GM19238 (cell line): Measurements from ENCODE around the gene GSG1L2.
"Not testable (repeated sequence)": the region's sequence is repeated elsewhere in the genome, so short reads cannot be mapped to it uniquely, and the experiment has no call there.

Experiments used
- DNase-seq: peaks from one replicate; pipeline ENCODE4 v3.0.0; 2011; ENCODE audit warnings: low spot score; ENCODE audit not compliant: insufficient read length

Gene GSG1L2

DNA sequence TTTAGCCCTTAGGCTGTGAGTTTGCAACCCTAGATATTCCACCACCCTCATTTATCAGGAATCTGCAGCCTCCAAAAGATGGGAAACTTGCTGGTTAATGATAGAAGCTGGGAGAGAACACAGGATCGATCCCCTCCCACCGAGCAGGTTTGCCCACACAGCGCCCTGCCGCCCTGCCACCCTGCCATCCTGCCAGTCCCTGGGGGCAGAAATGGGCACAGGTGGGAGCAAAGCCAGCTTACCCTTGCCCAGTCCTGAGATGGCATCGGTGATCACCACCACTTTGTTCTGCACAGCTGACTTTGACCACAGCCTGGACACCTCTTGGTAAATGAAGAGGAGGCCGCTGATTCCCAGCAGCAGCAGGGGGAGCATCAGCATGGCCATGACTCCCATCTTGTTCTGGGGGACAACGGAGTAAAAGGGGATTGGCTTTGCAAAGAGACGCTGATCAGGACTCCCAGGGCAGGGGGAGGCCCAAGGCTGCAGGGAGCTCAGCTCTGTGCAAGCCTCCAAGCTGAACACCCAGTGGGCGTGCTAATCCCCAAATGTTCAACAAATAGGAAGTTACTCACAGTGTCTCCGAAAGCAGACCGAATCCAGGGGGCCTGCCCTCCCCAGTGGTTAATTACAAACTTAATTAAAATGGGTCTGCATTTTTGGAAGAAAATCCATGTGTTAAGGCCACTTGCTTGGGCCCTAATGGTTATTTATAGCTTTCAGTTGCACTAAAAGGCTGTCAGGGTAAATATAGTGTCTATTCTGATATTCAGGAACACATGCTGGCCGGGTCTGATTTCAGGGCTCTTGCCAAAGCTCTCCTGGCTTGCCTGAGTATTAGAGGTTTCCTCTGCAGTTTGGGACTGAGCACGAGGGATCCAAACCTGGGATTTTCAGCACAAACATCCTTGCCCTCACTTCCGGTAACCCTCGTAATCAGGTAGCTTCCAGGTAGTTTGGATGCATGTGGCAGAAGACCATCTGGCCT is 30.7 kb downstream of the GSG1L2 start, which contains the start of gene DHRS7C:
Gene DHRS7C, minus strand, starts transcription at position 704 of the 988 bp plus-strand sequence. Its CDS starts 308 bp downstream, at position 396.
- DNase-seq = no peak

DNA sequence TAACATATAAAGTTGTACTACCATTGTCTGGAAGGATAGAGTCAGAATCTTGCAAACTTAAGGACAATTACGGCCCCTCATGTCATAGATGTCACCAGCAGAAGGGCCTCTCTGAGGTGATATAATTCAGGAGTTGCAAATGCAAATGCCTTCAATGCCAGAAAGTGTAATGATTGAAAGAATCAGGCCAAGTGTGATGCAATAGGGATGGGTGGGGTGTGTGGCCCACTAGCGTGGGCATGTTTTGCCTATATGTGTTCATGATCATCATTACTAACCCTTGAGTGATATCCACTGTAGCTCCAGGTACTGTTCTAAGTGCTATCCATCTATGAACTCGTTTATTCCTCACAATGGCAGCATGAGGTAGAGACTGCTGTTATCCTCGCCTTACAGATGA is 31.6 kb downstream of the GSG1L2 start:
- no peak for DNase-seq

- no peak for DNase-seq
These were observed 33.3 kb downstream of the GSG1L2 start for GRCh38 chr17:9788601-9789000.

DNA sequence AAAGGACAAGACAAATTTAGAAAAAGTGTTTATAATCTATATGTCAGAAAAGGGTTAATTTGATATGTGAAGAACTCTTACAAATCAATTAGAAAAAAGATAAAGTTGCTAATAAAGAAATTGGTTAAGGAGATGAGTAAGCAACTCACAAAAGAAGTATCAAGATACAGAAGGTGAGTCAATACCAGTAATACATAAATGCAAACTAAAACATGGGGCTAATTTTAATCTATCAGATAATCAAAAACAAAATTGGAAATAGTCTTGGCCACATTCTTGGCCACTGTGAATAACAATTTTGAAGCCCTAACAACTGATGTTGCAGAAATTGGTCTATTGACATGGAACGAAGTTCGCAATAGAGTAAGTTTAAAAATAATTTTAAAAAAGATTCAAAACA is 37.3 kb downstream of the GSG1L2 start:
- no peak for DNase-seq

DNA sequence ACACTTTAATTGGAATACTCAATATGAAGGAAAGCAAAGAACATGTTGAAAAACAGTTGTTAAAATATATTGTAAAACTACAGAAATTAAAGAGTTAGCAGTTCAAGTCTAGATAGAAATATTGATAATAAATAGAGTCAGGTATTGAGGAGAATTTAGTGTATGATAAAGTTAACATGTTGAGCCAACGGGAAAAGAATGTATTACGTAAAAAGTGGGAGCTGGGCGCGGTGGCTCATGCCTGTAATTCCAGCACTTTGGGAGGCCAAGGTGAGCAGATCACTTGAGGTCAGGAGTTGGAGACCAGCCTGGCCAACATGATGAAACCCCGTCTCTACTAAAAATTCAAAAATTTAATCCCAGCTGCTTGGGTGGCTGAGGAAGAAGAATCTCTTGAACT is 38.4 kb downstream of the GSG1L2 start:
- DNase-seq = not testable (repeated sequence)

GRCh38 chr17:9783050-9783449 is 38.8 kb downstream of the GSG1L2 start:
- DNase-seq = no peak

DNA sequence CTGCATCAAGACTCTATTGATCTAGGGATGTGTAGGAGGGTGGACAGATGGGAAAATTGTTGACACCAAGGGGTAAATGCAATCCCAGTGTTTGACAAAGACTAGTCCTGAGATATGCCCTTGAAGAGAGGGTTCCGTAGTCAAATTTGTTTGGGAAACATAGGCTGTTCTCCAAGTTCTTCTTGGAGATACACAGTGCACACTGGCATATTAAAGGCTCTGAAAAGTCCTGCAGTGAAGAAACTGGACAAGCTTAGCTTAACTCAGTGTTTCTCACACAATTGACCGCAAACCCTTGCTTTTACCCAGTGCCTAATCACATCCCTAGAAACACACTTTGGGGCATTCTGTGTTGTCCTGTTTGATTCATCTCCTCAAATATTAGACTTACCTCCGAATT is 41.3 kb downstream of the GSG1L2 start:
- no peak for DNase-seq

DNA sequence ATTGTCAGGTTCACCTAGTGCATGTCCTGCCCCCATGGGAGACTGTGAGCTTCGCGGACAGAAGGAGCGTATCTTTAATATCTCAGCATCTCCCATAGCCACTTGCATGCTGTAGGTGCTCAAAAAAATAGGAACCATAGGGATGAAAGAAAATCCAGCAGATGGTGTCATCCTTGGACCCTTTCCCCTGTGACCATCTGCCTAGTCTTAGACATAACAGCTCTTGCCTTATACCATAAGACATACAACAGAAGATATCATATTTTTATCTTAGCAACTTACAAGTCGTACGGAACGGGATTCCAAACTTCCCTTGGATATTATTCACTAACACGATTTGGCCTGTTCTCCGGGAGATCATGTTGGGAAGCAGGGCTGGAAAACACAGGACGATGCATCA is 45.0 kb downstream of the GSG1L2 start:
- DNase-seq = no peak

GRCh38 chr17:9772658-9773057 is 49.2 kb downstream of the GSG1L2 start:
- no peak for DNase-seq

- DNase-seq = no peak
These were observed 50.4 kb downstream of the GSG1L2 start for GRCh38 chr17:9771465-9771864.

DNA sequence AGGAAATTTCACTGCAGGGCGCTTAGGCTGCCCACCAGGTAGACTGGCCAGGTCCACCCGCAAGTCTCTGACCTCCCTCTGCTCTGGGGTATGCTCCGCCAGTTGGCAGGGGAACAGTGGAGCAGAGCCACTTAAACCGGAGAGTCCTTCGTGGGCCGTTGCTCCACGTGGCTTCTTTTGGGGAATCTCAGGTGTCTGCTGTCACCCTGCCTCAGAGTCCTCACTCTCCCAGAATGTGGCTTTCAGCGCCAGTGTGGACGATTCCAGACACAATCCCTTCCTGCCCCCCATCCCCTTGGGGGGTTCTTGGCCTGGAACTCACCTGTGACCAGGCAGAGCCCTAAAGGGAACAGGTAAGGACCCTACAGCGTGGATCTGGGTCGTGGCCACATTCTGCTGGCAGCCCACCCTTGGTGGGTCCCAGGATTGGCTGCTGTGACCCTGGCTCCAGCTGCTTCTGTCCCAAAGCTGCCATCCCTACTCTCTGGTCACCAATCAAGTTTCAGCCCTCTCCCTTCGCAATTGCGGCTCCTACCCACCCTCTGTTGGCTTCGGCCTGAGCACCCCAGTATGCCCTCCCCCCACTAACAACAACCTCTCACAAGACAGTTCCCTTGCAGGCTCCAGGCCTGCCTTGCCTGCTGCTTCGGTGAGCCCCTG is 52.7 kb downstream of the GSG1L2 start:
- DNase-seq = no peak

DNA sequence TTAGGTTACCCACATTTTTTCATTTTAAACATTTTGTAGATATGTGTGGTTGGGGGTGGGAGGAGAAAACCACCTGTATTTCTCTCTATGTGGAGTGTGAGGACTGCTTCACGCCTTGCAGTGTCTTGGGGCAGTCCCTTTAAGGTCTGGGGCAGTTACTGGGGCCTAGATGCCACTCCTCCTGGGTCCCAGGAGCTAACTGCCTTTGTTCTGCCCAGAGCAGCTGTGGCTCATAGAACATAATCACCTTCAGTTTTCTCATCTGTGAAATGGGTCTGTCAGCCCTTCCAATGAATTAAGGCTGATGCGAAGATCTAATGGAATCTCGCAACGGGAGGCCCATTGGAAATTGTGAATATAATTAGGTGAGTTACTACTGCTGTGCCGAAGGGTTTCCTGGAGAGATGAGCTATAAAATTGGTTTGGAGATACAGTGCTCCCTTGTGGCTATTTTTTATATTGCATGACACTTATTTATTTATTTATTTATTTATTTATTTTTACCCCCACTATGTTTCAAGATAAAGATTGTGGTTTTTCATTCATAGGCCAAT is 53.4 kb downstream of the GSG1L2 start:
- no peak for DNase-seq

DNA sequence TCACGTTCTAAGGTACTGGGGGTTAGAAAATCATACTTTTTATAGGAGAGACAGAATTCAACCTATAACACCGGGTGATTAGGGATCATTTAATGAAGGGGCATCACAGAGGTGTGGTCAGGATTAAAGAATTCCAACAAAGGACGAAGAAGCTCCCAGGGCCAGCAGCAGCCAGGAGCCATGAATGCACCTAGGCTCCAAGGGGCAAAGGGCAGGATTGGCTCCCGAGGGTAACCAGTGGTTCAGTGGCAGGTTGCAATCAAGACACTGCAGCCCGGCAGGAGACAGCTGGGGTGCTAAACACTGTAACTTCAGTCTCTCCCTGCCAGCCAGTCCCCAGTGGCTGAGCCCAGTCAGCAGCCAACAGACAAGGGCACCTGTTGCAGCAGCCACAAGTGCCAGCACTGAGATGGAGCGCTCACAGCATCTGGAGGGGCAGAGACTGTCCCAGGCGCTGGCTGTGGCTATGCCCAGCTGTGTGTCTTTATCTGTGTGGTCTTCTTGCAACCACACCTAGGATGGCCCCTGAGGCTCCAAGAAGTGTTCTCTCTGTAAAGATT is 54.4 kb downstream of the GSG1L2 start:
- DNase-seq = no peak

DNA sequence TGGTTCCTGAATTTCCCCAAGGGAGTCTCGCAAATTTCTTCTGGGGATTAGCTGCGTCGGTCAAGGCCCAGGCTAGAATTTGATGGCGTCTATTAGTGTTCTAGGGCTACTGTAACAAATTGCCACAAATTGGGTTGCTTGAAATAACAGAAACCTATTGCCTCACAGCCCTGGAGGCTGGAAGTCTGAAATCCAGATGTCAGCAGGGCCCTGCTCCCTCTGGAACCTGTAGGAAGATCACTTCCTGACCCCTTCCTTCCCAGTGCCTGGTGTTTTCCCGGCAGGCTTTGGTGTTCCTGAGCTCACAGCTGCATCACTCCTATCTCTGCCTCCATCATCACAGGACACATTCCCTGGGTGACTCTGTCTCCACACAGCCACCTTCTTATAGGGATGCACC is 54.9 kb downstream of the GSG1L2 start:
- no peak for DNase-seq

DNA sequence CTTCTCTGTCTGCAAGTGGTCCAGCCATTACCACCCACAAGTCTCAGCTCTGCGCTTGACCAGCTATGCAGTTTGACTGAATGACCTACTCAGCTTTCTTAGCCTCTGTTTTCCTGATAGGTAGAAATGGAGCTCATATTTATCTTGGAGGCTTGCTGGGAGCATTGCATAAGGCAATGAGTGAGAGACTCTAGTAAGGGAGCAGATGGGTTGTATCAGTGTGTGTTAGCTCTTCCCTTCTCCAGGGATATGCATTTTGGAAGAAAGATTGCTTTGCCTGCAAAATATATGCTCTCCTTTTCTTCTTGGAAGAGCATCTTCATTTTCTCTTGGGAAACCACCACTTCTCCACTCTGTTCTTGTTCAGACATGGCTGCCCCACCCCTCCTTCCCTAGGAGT is 56.6 kb downstream of the GSG1L2 start:
- no peak for DNase-seq

DNA sequence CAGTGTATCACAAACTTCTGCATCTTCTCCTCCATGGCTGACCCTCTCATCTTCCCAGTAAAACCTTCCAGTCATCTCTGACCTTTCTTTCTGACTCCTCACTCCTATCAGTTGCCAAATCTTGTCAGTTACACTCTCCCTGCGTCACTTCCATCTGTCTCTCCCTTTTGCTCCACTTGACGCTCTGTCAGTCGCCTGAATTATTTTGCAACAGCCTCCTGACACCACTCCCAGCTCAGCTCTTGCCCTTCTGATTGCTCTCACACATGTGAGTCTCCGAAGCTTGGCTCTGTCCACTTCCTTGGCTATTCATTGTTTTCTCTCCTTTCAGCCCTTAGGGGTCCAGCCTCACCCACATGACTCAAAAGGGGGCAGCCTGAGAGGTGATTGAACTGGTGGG is 58.2 kb downstream of the GSG1L2 start:
- no peak for DNase-seq

GRCh38 chr17:9760266-9760665 is 61.6 kb downstream of the GSG1L2 start:
- DNase-seq = no peak

GRCh38 chr17:9755083-9755482 is 66.8 kb downstream of the GSG1L2 start:
- no peak for DNase-seq
